VCaP (cell line): ENCODE results near the gene RHOD.

Source experiments
- H3K27ac ChIP-seq: fragments of 450-650 bp; 2 replicates; pipeline ENCODE4 v1.5.1; 2017
- CTCF ChIP-seq: fragments of 450-650 bp; conservative IDR thresholded peaks from 2 replicates; pipeline ENCODE4 v1.5.1; 2017; ENCODE audit warnings: mild to moderate bottlenecking, moderate library complexity

Gene RHOD

DNA sequence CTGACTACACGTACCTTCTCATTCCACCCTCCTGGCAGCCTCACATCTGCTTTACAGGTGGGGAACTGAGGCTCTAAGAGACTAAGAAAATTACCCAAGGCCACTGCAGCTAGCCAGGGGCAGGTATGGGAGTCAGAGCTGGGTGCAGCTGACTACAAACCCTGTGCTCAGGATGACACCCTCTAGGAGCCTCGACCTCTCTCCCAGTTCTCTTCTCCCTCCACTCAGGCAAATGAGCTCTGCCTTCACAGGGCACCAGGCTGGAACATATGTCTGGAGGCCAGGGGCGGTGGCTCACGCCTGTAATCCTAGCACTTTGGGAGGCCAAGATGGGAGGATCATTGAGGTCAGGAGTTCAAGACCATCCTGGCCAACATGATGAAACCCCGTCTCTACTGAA, 29.7 kb upstream of the RHOD start:
- peak overlapping the region; percentile 61; the same call in 1 of the 2 replicates for H3K27ac ChIP-seq

DNA sequence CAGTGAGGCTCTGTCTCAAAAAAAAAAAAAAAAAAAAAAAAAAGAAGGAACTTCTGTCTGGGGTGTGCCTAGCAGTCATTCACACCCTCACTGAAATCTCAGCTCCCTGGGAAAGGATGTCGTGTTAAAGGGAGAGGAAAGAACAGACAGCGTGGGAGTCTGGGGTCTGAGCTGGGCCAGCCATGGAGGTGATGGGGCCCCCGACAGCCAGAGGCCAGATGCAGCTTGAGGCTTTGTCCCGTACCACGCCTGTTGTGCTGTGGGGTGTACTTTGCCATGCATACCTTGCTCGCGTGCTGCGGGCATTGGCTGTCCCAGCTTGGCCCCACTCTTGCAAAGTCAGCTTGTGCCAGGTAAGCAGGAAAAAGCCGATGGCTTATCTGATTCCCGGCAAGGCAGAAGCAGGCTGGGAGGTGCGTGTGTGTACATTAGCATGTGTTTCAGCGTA, 29.1 kb upstream of the RHOD start:
- TF ChIP-seq CTCF, result no peak
- H3K27ac ChIP-seq, result peak overlapping the region; percentile 61

More for the DNA sequence above, 29.7 kb upstream of the RHOD start:
- TF ChIP-seq CTCF, result no peak

DNA sequence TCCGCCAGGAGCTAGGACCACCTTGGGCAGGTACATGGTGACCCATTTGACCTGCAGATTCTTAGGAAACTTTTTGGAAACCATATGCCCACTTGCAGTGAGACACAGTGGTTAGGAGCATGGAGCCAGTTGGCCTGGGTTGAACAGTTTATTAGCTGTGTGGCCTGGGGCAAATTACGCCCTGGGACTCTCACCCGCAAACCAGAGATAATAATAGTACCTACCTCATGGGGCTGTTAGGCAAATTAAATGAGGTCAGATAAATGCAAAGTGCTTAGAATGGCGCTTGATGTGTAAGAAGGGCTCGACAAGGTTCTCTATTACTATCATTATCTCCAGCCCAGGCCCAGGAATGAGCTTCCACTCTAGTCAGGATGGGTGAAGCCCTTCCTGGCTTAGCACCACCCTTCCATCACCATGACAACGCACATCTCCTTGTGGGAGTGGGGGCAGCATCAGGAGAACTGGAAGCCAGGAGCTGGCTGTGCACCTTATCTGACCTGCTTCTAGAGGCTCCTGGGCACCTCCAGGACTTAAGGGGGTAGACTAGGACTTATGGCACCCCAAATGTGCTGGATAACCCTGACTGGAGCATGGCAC, 28.6 kb upstream of the RHOD start:
- H3K27ac ChIP-seq, result peak overlapping the region; percentile 61
- TF ChIP-seq CTCF, result no peak

DNA sequence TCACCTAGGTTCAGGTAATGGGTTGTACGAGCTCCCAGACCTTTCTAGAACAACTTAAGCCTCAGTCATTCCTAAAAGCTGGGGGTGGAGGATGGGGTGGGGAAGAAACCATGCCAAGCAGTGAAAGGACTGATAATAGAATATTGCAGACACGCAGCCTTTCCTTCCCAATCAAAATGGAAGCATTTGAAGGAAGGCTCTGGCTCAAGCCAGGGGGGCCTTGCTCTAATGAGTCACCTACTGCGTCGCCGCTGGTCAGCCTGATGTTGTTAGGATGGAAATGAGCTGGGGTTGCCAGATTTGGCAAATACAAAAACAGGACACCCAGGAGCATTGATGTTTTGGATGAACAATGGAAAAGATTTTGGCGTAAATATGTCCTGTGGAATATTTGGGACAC, 27.5 kb upstream of the RHOD start:
- no peak overlapping the region; the same call in 1 of the 2 replicates for H3K27ac ChIP-seq
- TF ChIP-seq CTCF, result no peak

- H3K27ac ChIP-seq, result peak overlapping the region; percentile 8; the same call in 1 of the 2 replicates
- no peak for TF ChIP-seq CTCF
These were observed 25.7 kb upstream of the RHOD start for GRCh38 chr11:67030976-67031375.

DNA sequence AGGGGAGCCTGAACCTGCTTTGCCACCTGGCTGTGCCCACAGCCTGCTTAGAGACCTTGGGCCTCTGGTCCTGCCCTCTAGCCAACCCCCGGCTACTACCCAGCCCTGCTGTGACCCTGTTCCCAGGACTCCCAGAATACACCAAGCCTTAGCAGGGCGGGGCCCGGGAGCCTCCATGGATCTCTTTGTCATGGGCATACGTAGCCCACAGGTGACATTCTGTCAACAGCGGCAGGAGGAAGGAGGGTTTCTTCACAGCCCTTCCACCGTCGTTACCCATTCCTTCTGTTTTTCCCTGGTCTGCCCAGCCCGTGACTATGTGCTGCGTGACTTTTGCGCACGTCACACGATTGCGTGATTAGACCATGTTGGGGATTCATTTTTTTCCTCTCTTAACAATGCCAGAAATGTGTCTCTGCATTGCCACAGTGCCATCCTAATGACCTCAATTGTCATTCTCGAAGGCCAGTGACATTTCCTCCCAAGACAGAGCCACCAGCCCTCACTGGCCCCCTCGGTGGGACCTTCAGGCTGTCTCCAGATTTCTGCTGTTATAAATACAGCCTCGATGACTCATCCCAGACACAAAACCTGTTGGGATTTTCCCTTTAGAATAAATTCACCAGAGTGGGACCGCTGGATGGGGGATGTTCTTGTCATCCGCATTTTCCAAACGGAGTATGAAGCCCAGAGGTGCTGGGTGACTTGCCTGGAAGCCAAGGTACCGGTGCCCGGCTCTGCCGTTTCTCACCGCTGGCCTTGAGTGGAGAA, 24.7 kb upstream of the RHOD start:
- no peak for TF ChIP-seq CTCF
- H3K27ac ChIP-seq, result no peak overlapping the region

- TF ChIP-seq CTCF, result no peak
- H3K27ac ChIP-seq, result no peak overlapping the region
These were observed 23.7 kb upstream of the RHOD start for GRCh38 chr11:67032830-67033551.
